RWPE2 (cell line): ENCODE results near the gene PRDM2.
A peak's percentile ranks its signal among the peaks of the same experiment; 100 is the strongest.

ENCODE experiments used
- ATAC-seq: fragments of 200-7000 bp; cut with Tn5 transposase; 3 replicates; pipeline ENCODE4 v1.9.1; 2021; ENCODE audit warnings: low read depth
- DNase-seq: peaks from one replicate; pipeline ENCODE4 v3.0.0-alpha.2; 2020; ENCODE audit warnings: low spot score
- H3K27ac ChIP-seq: fragments of 450-650 bp; 2 replicates; pipeline ENCODE4 v1.5.1; 2017; ENCODE audit warnings: mild to moderate bottlenecking; ENCODE audit not compliant: poor library complexity, severe bottlenecking
- H3K27me3 ChIP-seq: fragments of 250-450 bp; sonication (Bioruptor Pico); 2 replicates; pipeline ENCODE4 v1.5.1; 2021; ENCODE audit warnings: mild to moderate bottlenecking, moderate library complexity; ENCODE audit not compliant: insufficient read depth, poor library complexity, severe bottlenecking
- H3K36me3 ChIP-seq: fragments of 250-450 bp; sonication (Bioruptor Pico); 2 replicates; pipeline ENCODE4 v1.5.1; 2020; ENCODE audit warnings: low read depth, mild to moderate bottlenecking, moderate library complexity
- H3K4me1 ChIP-seq: fragments of 250-450 bp; sonication (Bioruptor Pico); 2 replicates; pipeline ENCODE4 v1.5.1; 2021; ENCODE audit warnings: mild to moderate bottlenecking, moderate library complexity; ENCODE audit not compliant: insufficient read depth, poor library complexity, severe bottlenecking
- H3K4me3 ChIP-seq: fragments of 250-450 bp; sonication (Bioruptor Pico); 2 replicates; pipeline ENCODE4 v1.5.1; 2021; ENCODE audit warnings: mild to moderate bottlenecking, moderate library complexity; ENCODE audit not compliant: severe bottlenecking
- H3K9me3 ChIP-seq: fragments of 250-450 bp; sonication (Bioruptor Pico); 2 replicates; pipeline ENCODE4 v1.5.1; 2021; ENCODE audit warnings: mild to moderate bottlenecking, moderate library complexity; ENCODE audit not compliant: severe bottlenecking
- CTCF ChIP-seq: fragments of 450-650 bp; IDR thresholded peaks from one replicate; pipeline ENCODE4 v1.5.1; 2017; ENCODE audit warnings: mild to moderate bottlenecking, moderate library complexity; ENCODE audit not compliant: poor library complexity, severe bottlenecking

The PRDM2 gene

DNA sequence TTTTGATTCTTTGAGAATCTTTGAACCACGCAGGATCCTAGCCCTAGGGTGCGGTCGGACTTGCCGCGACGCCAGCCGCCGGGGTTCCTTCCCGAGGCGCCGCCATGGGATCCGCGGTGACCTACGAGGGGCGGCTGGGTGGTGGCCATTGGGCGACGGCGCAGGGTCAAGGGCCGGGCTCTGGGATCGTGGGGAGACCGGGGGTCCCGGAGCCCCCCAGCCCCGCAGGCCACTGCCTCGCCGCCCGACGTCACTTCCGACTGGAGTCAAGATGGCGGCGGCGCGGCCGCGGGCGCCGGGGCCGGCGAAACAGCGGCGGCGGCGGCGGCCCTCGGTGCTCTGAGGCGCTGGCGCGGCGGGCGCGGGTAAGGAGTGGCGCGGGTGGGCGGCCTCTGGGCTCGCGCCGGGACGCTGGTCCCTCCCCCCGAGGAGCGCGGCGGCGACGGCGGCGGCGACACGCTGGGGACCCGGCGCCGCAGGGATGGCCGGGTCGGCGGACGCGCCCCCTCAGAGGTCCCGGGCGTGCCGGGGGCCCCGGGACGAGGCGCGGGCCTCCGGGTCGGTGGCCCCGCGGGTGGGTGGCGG is at the start of gene PRDM2:
TSS of gene PRDM2 (plus strand) at position 253 of the 585 bp plus-strand sequence. CDS start 15,418 bp downstream, outside the sequence.
- Histone ChIP-seq H3K4me1 (peaks cover 3% of the 10 kb centered on the region), H3K27ac (peak within 1 kb of the TSS; percentile 44), H3K27me3 (no peaks in the 10 kb centered on the region), H3K4me3 (peak within 1 kb of the TSS; percentile 84), H3K36me3 (no peaks in the 10 kb centered on the region), H3K9me3 (no peaks in the 10 kb centered on the region)
- ATAC-seq, result peak; percentile 64
- no peak for DNase-seq
- TF ChIP-seq CTCF, result no peak

DNA sequence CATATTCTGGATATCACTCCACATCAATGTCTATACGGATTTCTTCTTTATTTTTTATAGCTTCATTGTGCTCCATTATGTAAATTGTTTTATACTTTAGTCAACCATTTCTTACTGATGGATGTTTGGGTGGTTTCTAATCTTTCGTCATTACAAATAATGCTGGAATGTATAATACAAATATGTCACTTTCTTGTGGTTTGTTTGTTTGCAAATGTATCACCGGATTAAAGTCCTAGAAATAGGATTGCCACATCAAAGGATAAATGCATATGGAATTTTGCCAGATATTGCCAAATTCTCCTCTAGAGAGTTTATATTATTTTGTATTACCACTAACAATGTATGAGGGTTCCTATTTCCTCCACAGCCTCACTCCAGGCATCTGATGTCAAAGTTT is 48.7 kb upstream of the PRDM2 start:
- TF ChIP-seq CTCF, result no peak
- no peak for DNase-seq
- peak; percentile 73 for ATAC-seq
- no peaks in the 10 kb centered on the region for H3K27me3 ChIP-seq
- no peak overlapping the region for H3K27ac ChIP-seq
- no peaks in the 10 kb centered on the region for H3K9me3 ChIP-seq
- peaks cover 9% of the 10 kb centered on the region for H3K4me1 ChIP-seq
- H3K36me3 ChIP-seq, result no peaks in the 10 kb centered on the region
- no peak overlapping the region for H3K4me3 ChIP-seq

GRCh38 chr1:13652238-13652637 is 47.8 kb upstream of the PRDM2 start:
- Histone ChIP-seq H3K36me3 (no peaks in the 10 kb centered on the region), H3K4me3 (no peak overlapping the region), H3K9me3 (no peaks in the 10 kb centered on the region), H3K27me3 (no peaks in the 10 kb centered on the region), H3K4me1 (peaks cover 9% of the 10 kb centered on the region), H3K27ac (no peak overlapping the region)
- ATAC-seq (no peak), DNase-seq (no peak)
- TF ChIP-seq CTCF, result no peak

- H3K4me1 ChIP-seq, result peaks cover 13% of the 10 kb centered on the region
- H3K36me3 ChIP-seq, result no peaks in the 10 kb centered on the region
- no peak overlapping the region for H3K27ac ChIP-seq
- peaks cover 2% of the 10 kb centered on the region for H3K9me3 ChIP-seq
- peak; percentile 69 for ATAC-seq
- no peak overlapping the region for H3K4me3 ChIP-seq
- no peak for TF ChIP-seq CTCF
- no peak for DNase-seq
- H3K27me3 ChIP-seq, result no peaks in the 10 kb centered on the region
These were observed 38.4 kb upstream of the PRDM2 start for GRCh38 chr1:13661539-13661938.

GRCh38 chr1:13662493-13662892 is 37.5 kb upstream of the PRDM2 start:
- Histone ChIP-seq H3K27me3 (no peaks in the 10 kb centered on the region), H3K4me1 (peaks cover 13% of the 10 kb centered on the region), H3K27ac (no peak overlapping the region), H3K36me3 (no peaks in the 10 kb centered on the region), H3K4me3 (no peak overlapping the region), H3K9me3 (peaks cover 2% of the 10 kb centered on the region)
- ATAC-seq (no peak), DNase-seq (no peak)
- TF ChIP-seq CTCF, result no peak
